Measurements from ENCODE around the gene PRUNE2. TPM values are rescaled to one million over a fixed set of nuclear protein-coding genes. Genes with fewer than 3 reads are reported as not detected.

PRUNE2 gene
- total RNA-seq, 1 donor from 2014 or later: 63.8 TPM

DNA sequence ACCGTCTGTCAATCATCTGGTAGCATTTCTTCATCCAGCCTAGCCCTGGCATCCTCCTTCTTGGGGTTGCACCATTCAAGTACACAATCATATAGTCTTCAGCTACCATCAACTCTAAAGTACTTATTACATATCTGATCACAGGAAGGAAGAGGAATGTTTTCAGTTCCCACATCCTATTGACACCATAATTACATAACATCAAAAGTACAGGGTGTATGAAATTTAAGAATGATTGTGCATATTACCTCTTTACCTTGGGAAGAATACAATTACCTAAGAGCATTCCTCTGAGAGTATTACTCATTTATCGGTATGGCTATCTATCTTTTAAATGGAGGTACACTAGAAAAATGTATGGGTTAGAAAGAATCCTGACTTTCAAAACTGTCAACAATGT, 268.5 kb downstream of the PRUNE2 start:
- TF ChIP-seq, protein P1, sequence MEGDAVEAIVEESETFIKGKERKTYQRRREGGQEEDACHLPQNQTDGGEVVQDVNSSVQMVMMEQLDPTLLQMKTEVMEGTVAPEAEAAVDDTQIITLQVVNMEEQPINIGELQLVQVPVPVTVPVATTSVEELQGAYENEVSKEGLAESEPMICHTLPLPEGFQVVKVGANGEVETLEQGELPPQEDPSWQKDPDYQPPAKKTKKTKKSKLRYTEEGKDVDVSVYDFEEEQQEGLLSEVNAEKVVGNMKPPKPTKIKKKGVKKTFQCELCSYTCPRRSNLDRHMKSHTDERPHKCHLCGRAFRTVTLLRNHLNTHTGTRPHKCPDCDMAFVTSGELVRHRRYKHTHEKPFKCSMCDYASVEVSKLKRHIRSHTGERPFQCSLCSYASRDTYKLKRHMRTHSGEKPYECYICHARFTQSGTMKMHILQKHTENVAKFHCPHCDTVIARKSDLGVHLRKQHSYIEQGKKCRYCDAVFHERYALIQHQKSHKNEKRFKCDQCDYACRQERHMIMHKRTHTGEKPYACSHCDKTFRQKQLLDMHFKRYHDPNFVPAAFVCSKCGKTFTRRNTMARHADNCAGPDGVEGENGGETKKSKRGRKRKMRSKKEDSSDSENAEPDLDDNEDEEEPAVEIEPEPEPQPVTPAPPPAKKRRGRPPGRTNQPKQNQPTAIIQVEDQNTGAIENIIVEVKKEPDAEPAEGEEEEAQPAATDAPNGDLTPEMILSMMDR (IDR thresholded peaks at IDR 0.05; ENCODE audit: partially characterized antibody, unreplicated experiment): no peak
- Mint-ChIP-seq H3K4me3 (ENCODE audit: unreplicated experiment) (no peak overlapping the region), H3K27me3 (ENCODE audit: unreplicated experiment) (no peaks in the 10 kb centered on the region), H3K9me3 (ENCODE audit: unreplicated experiment) (no peaks in the 10 kb centered on the region), H3K4me1 (ENCODE audit: low read depth, unreplicated experiment) (no peaks in the 10 kb centered on the region), H3K27ac (ENCODE audit: unreplicated experiment) (no peak overlapping the region), H3K36me3 (ENCODE audit: unreplicated experiment) (no peaks in the 10 kb centered on the region)
- no peak for DNase-seq

DNA sequence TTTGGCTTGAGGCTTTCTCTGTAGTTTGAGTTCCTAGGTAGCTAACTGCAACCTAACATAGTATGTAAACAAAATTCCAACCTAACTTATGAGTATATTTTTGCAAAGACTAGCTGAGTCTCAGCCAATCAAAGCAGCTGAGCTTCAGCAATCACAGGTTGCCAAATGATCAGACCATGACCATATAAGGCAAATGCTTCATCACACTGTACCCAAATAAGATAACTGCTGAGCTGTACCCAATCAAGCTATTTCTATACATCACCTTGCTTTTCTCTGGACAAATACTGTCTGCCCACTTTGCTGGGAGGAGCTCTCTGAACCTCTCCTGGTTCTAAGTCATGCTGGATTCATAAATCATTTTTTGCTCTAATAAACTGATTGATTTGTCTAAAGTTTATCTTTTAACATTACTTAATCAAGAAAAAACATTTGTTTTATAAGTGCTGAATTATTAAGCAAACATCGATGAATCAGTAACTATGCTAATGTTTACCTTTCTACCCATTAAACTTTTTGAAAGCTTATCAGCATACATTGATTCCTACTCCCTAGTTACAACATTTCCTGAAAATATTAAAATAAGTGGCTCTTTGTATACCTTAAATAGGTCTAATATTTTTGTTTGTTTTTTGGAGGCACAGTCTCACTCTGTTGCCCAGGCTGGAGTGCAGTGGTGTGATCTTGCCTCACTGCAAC, 271.4 kb downstream of the PRUNE2 start:
- Mint-ChIP-seq H3K36me3 (ENCODE audit: unreplicated experiment) (no peaks in the 10 kb centered on the region), H3K4me3 (ENCODE audit: unreplicated experiment) (no peak overlapping the region), H3K9me3 (ENCODE audit: unreplicated experiment) (no peaks in the 10 kb centered on the region), H3K27ac (ENCODE audit: unreplicated experiment) (no peak overlapping the region), H3K4me1 (ENCODE audit: low read depth, unreplicated experiment) (no peaks in the 10 kb centered on the region), H3K27me3 (ENCODE audit: unreplicated experiment) (no peaks in the 10 kb centered on the region)
- no peak for DNase-seq
- TF ChIP-seq, protein P1 (IDR thresholded peaks at IDR 0.05; ENCODE audit: partially characterized antibody, unreplicated experiment): no peak

DNA sequence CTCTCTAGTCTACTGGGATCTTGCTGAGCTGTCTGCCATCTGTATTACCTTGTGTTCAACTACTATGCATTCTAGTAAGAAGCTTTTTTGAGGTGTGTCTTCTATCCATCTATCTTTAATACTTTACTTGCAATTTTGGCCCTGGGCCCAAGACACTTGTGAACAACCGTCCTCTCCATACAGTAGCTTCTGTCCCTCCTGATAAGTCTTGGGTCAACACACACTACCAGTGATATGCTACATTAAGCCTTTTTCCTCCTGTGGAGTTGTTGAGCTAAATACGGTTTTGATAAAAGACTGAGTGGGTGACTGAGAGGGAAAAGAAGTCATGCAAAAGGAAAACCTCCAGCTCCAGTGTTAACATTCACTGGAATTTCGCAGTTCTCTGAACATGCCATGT, 275.0 kb downstream of the PRUNE2 start:
- TF ChIP-seq, protein P1 (IDR thresholded peaks at IDR 0.05; ENCODE audit: partially characterized antibody, unreplicated experiment): no peak
- Mint-ChIP-seq H3K4me1 (ENCODE audit: low read depth, unreplicated experiment) (no peaks in the 10 kb centered on the region), H3K27ac (ENCODE audit: unreplicated experiment) (no peak overlapping the region), H3K27me3 (ENCODE audit: unreplicated experiment) (no peaks in the 10 kb centered on the region), H3K36me3 (ENCODE audit: unreplicated experiment) (no peaks in the 10 kb centered on the region), H3K4me3 (ENCODE audit: unreplicated experiment) (no peak overlapping the region), H3K9me3 (ENCODE audit: unreplicated experiment) (no peaks in the 10 kb centered on the region)
- DNase-seq: no peak

DNA sequence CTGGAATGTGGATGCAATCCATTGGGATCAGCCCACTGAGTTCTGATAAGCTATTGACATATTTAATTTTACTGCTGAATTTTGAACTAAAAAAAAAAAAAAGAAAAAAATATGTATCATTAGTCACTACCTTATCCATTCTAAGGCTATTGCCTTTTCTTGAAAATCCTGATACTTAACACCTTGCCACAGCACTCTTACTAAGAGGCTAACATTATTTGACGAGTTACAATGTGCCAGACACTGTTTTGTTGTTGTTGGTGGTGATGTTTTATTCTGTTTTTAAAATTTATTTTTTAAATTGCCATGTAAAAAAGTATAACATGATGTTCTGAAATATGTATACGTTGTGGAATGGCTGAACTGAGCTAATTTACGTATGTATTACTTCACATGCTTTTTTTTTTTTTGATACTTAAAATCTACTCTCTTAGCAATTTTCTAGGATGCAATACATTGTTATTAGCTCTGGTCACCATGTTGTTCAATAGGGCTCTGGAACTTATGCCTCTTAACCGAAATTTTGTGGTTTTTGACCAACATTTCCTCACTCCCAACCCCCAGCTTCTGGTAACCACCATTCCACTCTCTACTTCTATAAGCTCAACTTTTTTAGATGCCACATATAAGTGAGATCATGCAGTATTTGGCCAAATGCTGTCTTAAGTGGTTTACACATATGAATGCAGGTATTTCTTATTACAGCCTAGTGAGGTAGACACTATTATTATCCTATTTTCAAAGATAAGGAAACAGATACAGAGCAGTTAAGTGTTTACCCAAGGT, 276.5 kb downstream of the PRUNE2 start:
- H3K9me3 Mint-ChIP-seq (ENCODE audit: unreplicated experiment): no peaks in the 10 kb centered on the region
- no peak for DNase-seq
- no peaks in the 10 kb centered on the region for H3K27me3 Mint-ChIP-seq (ENCODE audit: unreplicated experiment)
- no peak overlapping the region for H3K4me3 Mint-ChIP-seq (ENCODE audit: unreplicated experiment)
- no peaks in the 10 kb centered on the region for H3K36me3 Mint-ChIP-seq (ENCODE audit: unreplicated experiment)
- TF ChIP-seq, protein P1 (IDR thresholded peaks at IDR 0.05; ENCODE audit: partially characterized antibody, unreplicated experiment): no peak
- no peaks in the 10 kb centered on the region for H3K4me1 Mint-ChIP-seq (ENCODE audit: low read depth, unreplicated experiment)
- no peak overlapping the region for H3K27ac Mint-ChIP-seq (ENCODE audit: unreplicated experiment)

DNA sequence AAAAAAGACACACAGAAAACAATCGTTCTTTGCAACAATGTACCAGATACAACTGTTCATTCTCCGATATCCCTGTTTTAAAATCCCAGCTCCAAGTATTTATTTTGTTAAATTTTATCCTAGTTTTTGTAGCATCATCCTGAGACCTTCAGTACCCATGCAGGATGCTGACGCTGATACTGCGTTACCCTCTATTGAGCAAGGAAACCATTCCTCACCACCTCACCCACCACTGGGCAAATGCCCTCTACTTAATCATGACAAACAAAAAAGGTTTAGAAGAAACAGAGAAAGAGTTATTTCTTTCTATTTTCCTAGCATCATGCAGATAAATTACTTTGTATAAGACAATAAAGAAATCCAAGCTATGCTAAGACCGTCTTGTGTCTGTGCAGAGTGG, 277.8 kb downstream of the PRUNE2 start:
- DNase-seq: no peak
- Mint-ChIP-seq H3K36me3 (ENCODE audit: unreplicated experiment) (no peaks in the 10 kb centered on the region), H3K4me1 (ENCODE audit: low read depth, unreplicated experiment) (no peaks in the 10 kb centered on the region), H3K27me3 (ENCODE audit: unreplicated experiment) (no peaks in the 10 kb centered on the region), H3K4me3 (ENCODE audit: unreplicated experiment) (no peak overlapping the region), H3K27ac (ENCODE audit: unreplicated experiment) (no peak overlapping the region), H3K9me3 (ENCODE audit: unreplicated experiment) (no peaks in the 10 kb centered on the region)
- TF ChIP-seq, protein P1 (IDR thresholded peaks at IDR 0.05; ENCODE audit: partially characterized antibody, unreplicated experiment): no peak
